Measurements from ENCODE around the gene CDR2.

DNA sequence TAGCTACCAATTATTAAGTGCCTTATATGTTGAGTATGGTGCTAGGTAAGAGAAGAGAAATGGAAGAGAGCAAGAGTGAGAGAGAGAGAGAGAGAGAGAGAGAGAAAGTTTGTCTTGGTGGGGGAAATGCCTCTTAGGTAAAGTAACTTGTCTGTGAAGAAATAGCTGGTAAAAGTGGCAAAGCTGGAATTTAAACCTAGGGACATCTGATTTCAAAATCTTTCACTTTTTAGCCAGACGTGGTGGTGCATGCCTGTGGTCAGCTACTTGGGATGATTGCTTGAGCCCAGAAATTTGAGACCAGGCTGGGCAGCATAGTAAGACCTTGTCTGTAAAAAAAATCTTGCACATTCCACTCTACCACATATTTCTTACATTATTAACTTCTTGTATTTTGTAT is 23.0 kb upstream of the CDR2 start:
- TF ChIP-seq, protein P1, sequence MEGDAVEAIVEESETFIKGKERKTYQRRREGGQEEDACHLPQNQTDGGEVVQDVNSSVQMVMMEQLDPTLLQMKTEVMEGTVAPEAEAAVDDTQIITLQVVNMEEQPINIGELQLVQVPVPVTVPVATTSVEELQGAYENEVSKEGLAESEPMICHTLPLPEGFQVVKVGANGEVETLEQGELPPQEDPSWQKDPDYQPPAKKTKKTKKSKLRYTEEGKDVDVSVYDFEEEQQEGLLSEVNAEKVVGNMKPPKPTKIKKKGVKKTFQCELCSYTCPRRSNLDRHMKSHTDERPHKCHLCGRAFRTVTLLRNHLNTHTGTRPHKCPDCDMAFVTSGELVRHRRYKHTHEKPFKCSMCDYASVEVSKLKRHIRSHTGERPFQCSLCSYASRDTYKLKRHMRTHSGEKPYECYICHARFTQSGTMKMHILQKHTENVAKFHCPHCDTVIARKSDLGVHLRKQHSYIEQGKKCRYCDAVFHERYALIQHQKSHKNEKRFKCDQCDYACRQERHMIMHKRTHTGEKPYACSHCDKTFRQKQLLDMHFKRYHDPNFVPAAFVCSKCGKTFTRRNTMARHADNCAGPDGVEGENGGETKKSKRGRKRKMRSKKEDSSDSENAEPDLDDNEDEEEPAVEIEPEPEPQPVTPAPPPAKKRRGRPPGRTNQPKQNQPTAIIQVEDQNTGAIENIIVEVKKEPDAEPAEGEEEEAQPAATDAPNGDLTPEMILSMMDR (IDR thresholded peaks at IDR 0.05; ENCODE audit: insufficient read depth, low read length, poor library complexity, severe bottlenecking), result no peak
- no peak for TF ChIP-seq EZH2phosphoT487 (conservative IDR thresholded peaks at IDR 0.05; ENCODE audit: low read length)
